ENCODE results near the gene PHRF1. TPM values are rescaled to one million over a fixed set of nuclear protein-coding genes. Genes with fewer than 3 reads are reported as not detected.

Gene PHRF1
- polyA plus RNA-seq, 1 of the 3 experiments (the other 2 are of a cell fraction) = 22.7 TPM

- POLR2A ChIA-PET = no interaction called here
- 93% methylated on average over 46 of the region's 57 CpGs for WGBS (ENCODE audit: low lambda C conversion rate)
- H3K36me3 ChIP-seq (replicated peaks in 1 of 2; ENCODE audit: control insufficient read depth in 1 of 2, insufficient read depth in 2 of 2, low read length in 1 of 2) = peaks cover 0 to 14% of the 10 kb centered on the region in 2 experiments
These were observed 41.1 kb downstream of the PHRF1 start for GRCh38 chr11:617199-617911.

More at GRCh38 chr11:617199-617911, 41.1 kb downstream of the PHRF1 start:
- no peaks in the 10 kb centered on the region for H3K27me3 ChIP-seq (ENCODE audit: insufficient read depth)
- peaks cover 27% of the 10 kb centered on the region for H4K20me1 ChIP-seq (ENCODE audit: insufficient read depth)
- H3K27ac ChIP-seq (ENCODE audit: low read depth in 2 of 2, low read length in 1 of 2) = no peak overlapping the region
- peaks cover 6% of the 10 kb centered on the region; the same call in 1 of the 2 replicates for H3K79me2 ChIP-seq (ENCODE audit: insufficient read depth)
- no peaks in the 10 kb centered on the region for H3K9me3 ChIP-seq
- H3K9me2 ChIP-seq = no peaks in the 10 kb centered on the region
- no peak for DNase-seq
- TF ChIP-seq SMC3 (IDR thresholded peaks at IDR 0.05; ENCODE audit: low read depth, low read length) (no peak), USF2 (IDR thresholded peaks at IDR 0.05; ENCODE audit: borderline replicate concordance, low read depth, low read length) (no peak), NFIC (IDR thresholded peaks at IDR 0.05; ENCODE audit: borderline replicate concordance) (no peak), FOXJ3 (CRISPR knock-in tag; IDR thresholded peaks at IDR 0.05) (no peak), POLR2AphosphoS5 (IDR thresholded peaks at IDR 0.05; ENCODE audit: low read depth, low read length) (no peak), FOSL2 (IDR thresholded peaks at IDR 0.05; ENCODE audit: borderline replicate concordance, low read depth) (no peak), TEAD4 (IDR thresholded peaks at IDR 0.05; ENCODE audit: borderline replicate concordance, insufficient read depth) (no peak), RXRA (IDR thresholded peaks at IDR 0.05; ENCODE audit: borderline replicate concordance, low read depth) (no peak), IRF3 (IDR thresholded peaks at IDR 0.05; ENCODE audit: low read depth, low read length) (no peak), CHD2 (IDR thresholded peaks at IDR 0.05; ENCODE audit: low read length, partially characterized antibody) (no peak), CTCF (IDR thresholded peaks at IDR 0.05) (no peak), EZH2phosphoT487 (IDR thresholded peaks at IDR 0.05; ENCODE audit: borderline replicate concordance, low read depth) (no peak), FOXM1 (IDR thresholded peaks at IDR 0.05; ENCODE audit: low read depth) (no peak), YY1 (IDR thresholded peaks at IDR 0.05; ENCODE audit: low read depth) (no peak), PBX3 (IDR thresholded peaks at IDR 0.05) (no peak), TAF1 (IDR thresholded peaks at IDR 0.05; ENCODE audit: borderline replicate concordance, low read depth, low read length) (no peak), SIN3A (IDR thresholded peaks at IDR 0.05; ENCODE audit: borderline replicate concordance, low read depth, low read length) (no peak), MAX (IDR thresholded peaks at IDR 0.05; ENCODE audit: low read depth) (no peak), RCOR1 (IDR thresholded peaks at IDR 0.05; ENCODE audit: low read length) (no peak)
- CTCF ChIA-PET = no interaction called here
- H3F3A ChIP-seq (replicated peaks; ENCODE audit: insufficient read depth) = no peaks in the 10 kb centered on the region
- peaks cover 0 to 14% of the 10 kb centered on the region in 2 experiments; a peak in 1 of 4 replicates for H3K4me1 ChIP-seq (ENCODE audit: control insufficient read depth in 1 of 2, insufficient read depth in 2 of 2, low read depth in 1 of 2, low read length in 1 of 2)
- no peak overlapping the region for H2AFZ ChIP-seq (ENCODE audit: low read depth)
- no peak overlapping the region for H3K9ac ChIP-seq
- no peak overlapping the region for H3K4me3 ChIP-seq (ENCODE audit: low read depth in 2 of 2, low read length in 1 of 2)
- no peak overlapping the region for H3K4me2 ChIP-seq
